Measurements from ENCODE around the gene DIPK1C. TPM values are rescaled to one million over a fixed set of nuclear protein-coding genes. Genes with fewer than 3 reads are reported as not detected.

DIPK1C gene
- total RNA-seq, 2 experiments from 2014 or later = not detected

DNA sequence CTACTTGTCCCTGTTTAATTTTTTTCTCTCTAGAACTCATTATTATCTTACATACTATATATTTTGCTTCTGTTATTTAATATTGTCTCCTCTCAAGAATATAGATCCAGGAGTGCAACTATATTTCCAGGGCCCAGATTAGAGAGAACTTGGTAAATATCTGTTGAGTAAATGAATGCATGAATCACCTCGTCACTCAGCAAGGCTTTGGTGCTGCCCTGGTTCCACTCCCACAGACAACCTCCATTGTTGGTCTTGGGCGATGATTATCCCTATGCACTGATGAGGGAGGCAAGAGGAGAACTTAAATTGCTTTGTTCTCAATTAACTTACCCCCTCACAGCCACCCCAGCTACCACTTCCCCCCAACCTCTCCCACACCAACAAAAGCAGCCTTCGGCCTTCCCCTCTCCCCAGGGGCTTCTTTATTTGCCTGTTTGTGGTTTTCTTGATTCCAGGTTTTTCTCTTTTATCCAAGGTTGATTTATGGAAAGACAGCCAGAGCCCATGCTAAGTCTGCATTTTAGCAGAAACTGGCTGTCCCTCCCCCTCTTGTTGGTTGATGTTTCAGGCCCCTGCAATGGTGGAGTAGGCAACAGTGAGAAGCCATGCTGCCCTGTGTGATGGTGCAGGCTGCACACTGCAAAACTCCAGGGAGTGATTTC lies 17.0 kb upstream of the DIPK1C start:
- ChIA-PET POLR2A (no interaction called here), CTCF (interaction anchor here (1.0 kb wide), 1 partner anchor 19 kb away, joined by 3 read pairs; no protein-coding TSS in a partner anchor)
- no peaks in the 10 kb centered on the region for H3K27me3 ChIP-seq (ENCODE audit: control insufficient read depth in 1 of 2, insufficient read depth in 2 of 2, low read length in 2 of 2)
- no peak for TF ChIP-seq CTCF (IDR thresholded peaks at IDR 0.05)
- no peak overlapping the region for H3K4me3 Mint-ChIP-seq
- DNase-seq = no peak
- H3K4me1 Mint-ChIP-seq (ENCODE audit: low read depth) = no peaks in the 10 kb centered on the region
- H3K4me1 ChIP-seq (ENCODE audit: insufficient read depth, low read length) = no peaks in the 10 kb centered on the region
- H3K9me3 ChIP-seq (ENCODE audit: control insufficient read depth in 1 of 2, insufficient read depth in 1 of 2, low read length in 2 of 2) = peaks cover 0 to 4% of the 10 kb centered on the region in 2 experiments
- peaks cover 2% of the 10 kb centered on the region for H3K9me3 Mint-ChIP-seq
- no peak overlapping the region for H3K27ac Mint-ChIP-seq
- intact Hi-C loops (cut with DNase I, micrococcal nuclease) = no loop called here
- peaks cover 13% of the 10 kb centered on the region for H3K27me3 Mint-ChIP-seq
- H3K36me3 Mint-ChIP-seq (ENCODE audit: low read depth) = no peaks in the 10 kb centered on the region
- H3K36me3 ChIP-seq (ENCODE audit: insufficient read depth, low read length) = no peaks in the 10 kb centered on the region
- H3K4me3 ChIP-seq (ENCODE audit: low read length) = no peak overlapping the region
- H3K27ac ChIP-seq (ENCODE audit: low read depth in 1 of 2, low read length in 2 of 2) = no peak overlapping the region
- no peak for ATAC-seq (ENCODE audit: poor library complexity)

GRCh38 chr18:74472312-74472711 lies 15.2 kb upstream of the DIPK1C start:
- no peak overlapping the region for H3K27ac Mint-ChIP-seq
- peaks cover 2% of the 10 kb centered on the region for H3K9me3 Mint-ChIP-seq
- Histone ChIP-seq H3K27me3 (ENCODE audit: control insufficient read depth in 1 of 2, insufficient read depth in 2 of 2, low read length in 2 of 2) (no peaks in the 10 kb centered on the region), H3K27ac (ENCODE audit: low read depth in 1 of 2, low read length in 2 of 2) (no peak overlapping the region), H3K36me3 (ENCODE audit: insufficient read depth, low read length) (no peaks in the 10 kb centered on the region), H3K9me3 (ENCODE audit: control insufficient read depth in 1 of 2, insufficient read depth in 1 of 2, low read length in 2 of 2) (peaks cover 0 to 4% of the 10 kb centered on the region in 2 experiments), H3K4me3 (ENCODE audit: low read length) (no peak overlapping the region), H3K4me1 (ENCODE audit: insufficient read depth, low read length) (no peaks in the 10 kb centered on the region)
- no peak for DNase-seq
- intact Hi-C loops (cut with DNase I, micrococcal nuclease) = no loop called here
- no peaks in the 10 kb centered on the region for H3K4me1 Mint-ChIP-seq (ENCODE audit: low read depth)
- peaks cover 13% of the 10 kb centered on the region for H3K27me3 Mint-ChIP-seq
- ChIA-PET POLR2A (no interaction called here), CTCF (no interaction called here)
- TF ChIP-seq CTCF (IDR thresholded peaks at IDR 0.05) = no peak
- ATAC-seq (ENCODE audit: poor library complexity) = no peak
- no peaks in the 10 kb centered on the region for H3K36me3 Mint-ChIP-seq (ENCODE audit: low read depth)
- H3K4me3 Mint-ChIP-seq = no peak overlapping the region

DNA sequence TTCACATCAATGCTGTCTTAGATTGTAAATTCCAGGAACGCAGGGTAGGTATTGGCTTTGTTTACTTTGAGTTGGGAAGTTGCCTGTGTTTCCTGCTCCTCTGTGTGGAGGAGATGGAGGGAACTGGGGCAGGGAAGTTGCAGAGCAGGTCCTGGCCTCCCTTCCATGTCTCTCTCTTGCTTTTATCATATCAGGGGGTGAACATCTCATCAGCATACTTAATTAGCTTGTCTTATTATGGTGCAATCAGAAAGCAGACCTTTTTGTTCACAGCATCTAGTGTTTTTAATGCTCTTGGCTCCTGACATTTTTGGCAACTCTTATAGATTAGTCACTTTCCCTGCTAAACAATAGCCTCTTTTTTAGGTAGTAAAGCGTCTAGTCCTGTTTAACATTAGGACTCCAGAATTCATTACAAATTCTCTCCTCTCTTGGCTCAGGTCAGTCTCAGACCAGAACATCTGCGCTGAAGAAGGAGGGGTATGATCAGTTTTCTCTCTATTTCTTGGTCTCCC lies 11.5 kb upstream of the DIPK1C start:
- Histone ChIP-seq H3K9me3 (ENCODE audit: control insufficient read depth in 1 of 2, insufficient read depth in 1 of 2, low read length in 2 of 2) (peaks cover 0 to 4% of the 10 kb centered on the region in 2 experiments), H3K4me1 (ENCODE audit: insufficient read depth, low read length) (no peaks in the 10 kb centered on the region), H3K4me3 (ENCODE audit: low read length) (no peak overlapping the region), H3K27ac (ENCODE audit: low read depth in 1 of 2, low read length in 2 of 2) (no peak overlapping the region), H3K36me3 (ENCODE audit: insufficient read depth, low read length) (no peaks in the 10 kb centered on the region), H3K27me3 (ENCODE audit: control insufficient read depth in 1 of 2, insufficient read depth in 2 of 2, low read length in 2 of 2) (no peaks in the 10 kb centered on the region)
- ChIA-PET CTCF (no interaction called here), POLR2A (no interaction called here)
- intact Hi-C loops (cut with DNase I, micrococcal nuclease) = no loop called here
- no peaks in the 10 kb centered on the region for H3K4me1 Mint-ChIP-seq (ENCODE audit: low read depth)
- no peak for DNase-seq
- no peak overlapping the region for H3K27ac Mint-ChIP-seq
- H3K36me3 Mint-ChIP-seq (ENCODE audit: low read depth) = no peaks in the 10 kb centered on the region
- H3K27me3 Mint-ChIP-seq = no peaks in the 10 kb centered on the region
- TF ChIP-seq CTCF (IDR thresholded peaks at IDR 0.05) = no peak
- peaks cover 2% of the 10 kb centered on the region for H3K9me3 Mint-ChIP-seq
- no peak for ATAC-seq (ENCODE audit: poor library complexity)
- no peak overlapping the region for H3K4me3 Mint-ChIP-seq
